Astrocyte of the cerebellum (primary cell): Measurements from ENCODE around the gene ST6GAL1.
"Not testable (repeated sequence)": the region's sequence is repeated elsewhere in the genome, so short reads cannot be mapped to it uniquely, and the experiment has no call there.

Experiments used
- DNase-seq: peaks from one replicate; pipeline ENCODE4 v3.0.0-alpha.2; 2011; ENCODE audit warnings: low read depth
- H3K4me3 ChIP-seq: 2 replicates; pipeline ENCODE4 v1.5.1; 2011; ENCODE audit warnings: mild to moderate bottlenecking, low read depth, low read length, moderate library complexity
- in situ Hi-C: cut with HindIII; loops from 2 replicates; pipeline ENCODE4 v1.10.0; 2017; ENCODE audit warnings: low sequenced_read_pairs
- TF ChIP-seq, protein P1 (sequence below): IDR thresholded peaks from 2 replicates; pipeline ENCODE4 v1.5.1; 2012; ENCODE audit warnings: low read length, low read depth, moderate library complexity, mild to moderate bottlenecking; ENCODE audit errors: missing control alignments

ST6GAL1 gene

DNA sequence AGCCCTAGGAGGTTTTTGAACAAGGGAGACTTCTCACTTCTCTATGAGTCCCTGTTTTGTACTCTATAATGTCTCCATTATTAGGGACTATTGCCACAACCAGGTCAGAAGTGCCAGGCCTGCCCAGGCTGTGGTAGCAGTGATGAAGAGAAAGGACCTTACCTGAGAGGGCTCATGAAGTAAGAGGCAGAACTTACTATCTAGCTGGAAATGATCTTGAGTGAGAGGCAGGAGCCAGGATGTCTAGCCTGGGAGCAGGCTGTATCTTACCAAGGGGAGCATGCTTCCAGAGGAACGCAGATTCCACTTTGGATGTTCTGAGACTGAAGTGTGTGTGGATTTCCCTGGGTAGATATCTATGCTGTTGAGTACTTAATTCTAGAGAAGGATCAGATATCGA is 115.7 kb downstream of the ST6GAL1 start:
- no peak overlapping the region for H3K4me3 ChIP-seq
- TF ChIP-seq, protein P1, sequence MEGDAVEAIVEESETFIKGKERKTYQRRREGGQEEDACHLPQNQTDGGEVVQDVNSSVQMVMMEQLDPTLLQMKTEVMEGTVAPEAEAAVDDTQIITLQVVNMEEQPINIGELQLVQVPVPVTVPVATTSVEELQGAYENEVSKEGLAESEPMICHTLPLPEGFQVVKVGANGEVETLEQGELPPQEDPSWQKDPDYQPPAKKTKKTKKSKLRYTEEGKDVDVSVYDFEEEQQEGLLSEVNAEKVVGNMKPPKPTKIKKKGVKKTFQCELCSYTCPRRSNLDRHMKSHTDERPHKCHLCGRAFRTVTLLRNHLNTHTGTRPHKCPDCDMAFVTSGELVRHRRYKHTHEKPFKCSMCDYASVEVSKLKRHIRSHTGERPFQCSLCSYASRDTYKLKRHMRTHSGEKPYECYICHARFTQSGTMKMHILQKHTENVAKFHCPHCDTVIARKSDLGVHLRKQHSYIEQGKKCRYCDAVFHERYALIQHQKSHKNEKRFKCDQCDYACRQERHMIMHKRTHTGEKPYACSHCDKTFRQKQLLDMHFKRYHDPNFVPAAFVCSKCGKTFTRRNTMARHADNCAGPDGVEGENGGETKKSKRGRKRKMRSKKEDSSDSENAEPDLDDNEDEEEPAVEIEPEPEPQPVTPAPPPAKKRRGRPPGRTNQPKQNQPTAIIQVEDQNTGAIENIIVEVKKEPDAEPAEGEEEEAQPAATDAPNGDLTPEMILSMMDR = no peak
- in situ Hi-C loops = no loop called here
- DNase-seq = no peak

DNA sequence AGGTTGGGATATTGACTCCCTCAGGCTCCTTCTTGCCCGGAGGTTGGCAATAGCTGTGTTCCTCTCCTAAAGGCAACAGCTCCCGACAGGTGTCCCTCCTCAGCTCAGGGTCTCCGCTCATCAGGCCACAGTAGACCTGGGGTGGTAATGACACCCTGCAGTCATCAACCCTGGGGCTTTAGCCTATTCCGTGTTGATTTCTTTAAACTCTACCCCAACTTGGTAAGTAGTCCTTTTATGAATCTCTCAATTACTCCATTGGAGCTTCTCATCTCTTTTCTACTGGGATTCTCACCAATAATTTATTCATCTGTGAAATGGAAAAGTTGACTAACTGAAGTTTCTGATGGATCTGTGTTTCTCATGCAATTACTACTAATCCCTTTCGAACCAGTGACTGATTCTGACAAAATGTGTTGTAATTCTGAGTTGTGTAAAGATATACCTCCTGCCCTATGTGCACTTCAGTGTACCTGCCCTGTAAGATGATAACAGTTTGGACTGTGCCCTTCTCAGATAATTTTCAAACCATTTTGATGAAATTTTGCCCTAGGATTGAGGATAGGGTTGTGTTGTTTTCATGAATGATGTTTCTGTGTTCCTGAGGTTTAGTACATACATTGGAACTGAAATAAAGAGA is 119.3 kb downstream of the ST6GAL1 start:
- H3K4me3 ChIP-seq = no peak overlapping the region
- DNase-seq = no peak
- TF ChIP-seq, protein P1 = no peak
- in situ Hi-C loops = no loop called here

DNA sequence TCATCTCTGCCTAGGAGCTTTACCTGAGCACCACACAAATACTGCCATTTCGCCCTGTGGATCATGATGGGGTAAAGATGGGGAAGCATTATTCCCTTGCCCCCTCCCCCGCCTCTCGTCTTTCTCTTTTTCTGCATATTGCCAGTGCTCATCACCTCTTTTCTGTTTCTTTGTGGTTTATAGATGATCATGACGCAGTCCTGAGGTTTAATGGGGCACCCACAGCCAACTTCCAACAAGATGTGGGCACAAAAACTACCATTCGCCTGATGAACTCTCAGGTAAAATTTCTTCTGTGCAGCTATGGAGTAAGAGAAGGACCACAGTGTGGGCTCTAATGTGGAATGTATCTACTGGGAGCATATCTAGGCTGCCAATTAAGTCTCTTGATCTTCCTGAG is 120.7 kb downstream of the ST6GAL1 start:
- TF ChIP-seq, protein P1 = no peak
- no peak for DNase-seq
- no peak overlapping the region for H3K4me3 ChIP-seq
- in situ Hi-C loops = no loop called here

DNA sequence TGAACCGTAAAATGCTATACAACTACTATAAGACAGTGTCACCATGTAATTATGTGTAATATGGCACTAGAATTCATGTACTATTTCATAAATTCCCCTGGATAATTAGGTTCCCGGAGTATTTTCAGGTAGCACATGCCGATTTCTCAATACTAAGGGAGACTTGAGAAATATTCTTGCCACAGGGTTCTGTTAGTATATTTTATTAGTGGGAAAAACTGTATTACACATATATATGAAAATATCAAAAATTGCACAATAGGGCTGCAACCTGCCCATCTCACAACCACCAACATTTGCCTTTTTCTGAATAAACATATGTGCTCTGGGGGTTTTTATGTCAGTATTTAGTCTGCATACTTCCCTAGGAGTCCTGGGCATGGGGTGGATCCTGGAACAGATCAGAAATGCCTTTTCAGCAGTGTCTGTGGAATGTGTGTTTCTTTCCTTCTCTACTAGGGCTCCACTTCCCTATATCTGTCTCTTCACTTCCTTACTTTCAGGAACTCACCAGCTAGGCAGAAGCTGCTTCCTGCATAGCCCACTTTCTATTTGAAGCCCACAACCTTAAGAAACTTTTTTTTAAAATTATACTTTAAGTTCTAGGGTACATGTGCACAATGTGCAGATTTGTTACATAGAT is 121.5 kb downstream of the ST6GAL1 start:
- TF ChIP-seq, protein P1 = no peak
- no peak overlapping the region for H3K4me3 ChIP-seq
- in situ Hi-C loops = no loop called here
- DNase-seq = no peak

DNA sequence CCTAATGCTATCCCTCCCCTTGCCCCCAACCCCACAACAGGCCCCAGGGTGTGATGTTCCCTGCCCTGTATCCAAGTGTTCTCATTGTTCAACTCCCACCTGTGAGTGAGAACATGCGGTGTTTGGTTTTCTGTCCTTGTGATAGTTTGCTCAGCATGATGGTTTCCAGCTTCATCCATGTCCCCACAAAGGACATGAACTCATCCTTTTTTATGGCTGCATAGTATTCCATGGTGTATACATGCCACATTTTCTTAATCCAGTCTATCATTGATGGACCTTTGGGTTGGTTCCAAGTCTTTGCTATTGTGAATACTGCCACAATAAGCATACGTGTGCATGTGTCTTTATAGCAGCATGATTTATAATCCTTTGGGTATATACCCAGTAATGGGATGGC is 122.1 kb downstream of the ST6GAL1 start:
- H3K4me3 ChIP-seq, DNase-seq, in situ Hi-C loops: not testable (repeated sequence)

DNA sequence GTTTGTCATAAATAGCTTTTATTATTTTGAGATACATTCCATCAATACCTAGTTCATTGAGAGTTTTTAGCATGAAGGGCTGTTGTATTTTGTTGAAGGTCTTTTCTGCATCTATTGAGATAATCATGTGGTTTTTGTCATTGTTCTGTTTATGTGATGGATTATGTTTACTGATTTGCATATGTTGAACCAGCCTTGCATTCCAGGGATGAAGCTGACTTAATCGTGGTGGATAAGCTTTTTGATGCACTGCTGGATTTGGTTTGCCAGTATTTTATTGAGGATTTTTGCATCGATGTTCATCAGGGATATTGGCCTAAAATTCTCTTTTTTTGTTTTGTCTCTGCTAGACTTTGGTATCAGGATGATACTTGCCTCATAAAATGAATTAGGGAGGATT is 124.1 kb downstream of the ST6GAL1 start:
- H3K4me3 ChIP-seq, in situ Hi-C loops, DNase-seq: not testable (repeated sequence)

DNA sequence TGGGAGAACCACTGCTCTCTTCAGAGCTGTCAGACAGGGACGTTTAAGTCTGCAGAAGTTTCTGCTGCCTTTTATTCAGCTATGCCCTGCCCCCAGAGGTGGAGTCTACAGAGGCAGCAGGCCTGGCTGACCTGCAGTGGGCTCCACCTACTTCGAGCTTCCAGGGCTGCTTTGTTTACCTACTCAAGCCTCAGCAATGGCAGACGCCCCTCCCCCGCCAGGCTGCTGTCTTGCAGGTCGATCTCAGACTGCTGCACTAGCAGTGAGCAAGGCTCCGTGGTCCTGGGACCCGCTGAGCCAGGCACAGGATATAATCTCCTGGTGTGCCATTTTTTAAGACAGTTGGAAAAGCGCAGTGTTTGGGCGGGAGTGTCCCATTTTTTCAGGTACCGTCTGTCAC is 127.5 kb downstream of the ST6GAL1 start:
- in situ Hi-C loops, H3K4me3 ChIP-seq, DNase-seq: not testable (repeated sequence)

DNA sequence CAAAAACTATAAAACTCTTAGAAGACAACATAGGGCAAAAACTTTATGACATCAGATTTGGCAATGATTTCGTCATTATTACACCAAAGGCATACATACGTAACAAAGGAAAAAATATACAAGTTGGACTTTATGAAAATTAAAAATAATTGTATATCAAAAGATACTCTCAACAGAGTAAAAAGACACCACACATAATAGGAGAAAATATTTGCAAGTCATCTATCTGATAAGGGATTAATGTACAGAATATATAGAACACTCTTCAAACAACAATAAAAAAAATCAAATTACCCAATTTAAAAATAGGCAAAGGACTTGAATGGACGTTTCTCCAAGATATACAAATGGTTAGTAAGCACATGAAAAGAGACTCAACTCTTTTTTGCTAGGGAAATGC is 131.4 kb downstream of the ST6GAL1 start:
- in situ Hi-C loops = no loop called here
- TF ChIP-seq, protein P1 = no peak
- DNase-seq = no peak
- H3K4me3 ChIP-seq = no peak overlapping the region
